ENCODE results near the gene HAGHL. TPM values are rescaled to one million over a fixed set of nuclear protein-coding genes. Genes with fewer than 3 reads are reported as not detected.

Gene HAGHL
- total and polyA plus RNA-seq, 4 donors: 7.4 to 51.1 (median 31.8) TPM

GRCh38 chr16:698911-699671 is 27.8 kb upstream of the HAGHL start:
- peaks cover 35% of the 10 kb centered on the region for H3K27me3 ChIP-seq (ENCODE audit: control insufficient read depth, insufficient read depth, low read length)
- H3K4me1 ChIP-seq (ENCODE audit: control insufficient read depth, insufficient read depth, low read length): peaks cover 58% of the 10 kb centered on the region
- H3K4me3 ChIP-seq (ENCODE audit: low read depth, low read length): no peak overlapping the region
- H3K9me3 ChIP-seq (ENCODE audit: control insufficient read depth, insufficient read depth, low read length): no peaks in the 10 kb centered on the region
- DNase-seq (ENCODE audit: low read depth in 4 of 6, low spot score in 6 of 6): no peak
- peaks cover 85% of the 10 kb centered on the region for H3K36me3 ChIP-seq (ENCODE audit: control insufficient read depth, insufficient read depth, low read length)
- no peak overlapping the region for H3K27ac ChIP-seq (ENCODE audit: low read depth, low read length)
- WGBS (ENCODE audit: insufficient coverage): 81% methylated on average over 17 of the region's 19 CpGs

- Histone ChIP-seq H3K27me3 (ENCODE audit: control insufficient read depth, insufficient read depth, low read length) (peaks cover 31% of the 10 kb centered on the region), H3K27ac (ENCODE audit: low read depth, low read length) (no peak overlapping the region)
- WGBS (ENCODE audit: insufficient coverage): 8% methylated on average over 76 of the region's 76 CpGs
Measured at GRCh38 chr16:700684-701584, 26.0 kb upstream of the HAGHL start.

GRCh38 chr16:702341-702740 is 24.6 kb upstream of the HAGHL start:
- Histone ChIP-seq H3K27ac (ENCODE audit: low read depth, low read length) (no peak overlapping the region), H3K36me3 (ENCODE audit: control insufficient read depth, insufficient read depth, low read length) (peaks cover 55% of the 10 kb centered on the region), H3K27me3 (ENCODE audit: control insufficient read depth, insufficient read depth, low read length) (peaks cover 40% of the 10 kb centered on the region), H3K4me3 (ENCODE audit: low read depth, low read length) (no peak overlapping the region), H3K4me1 (ENCODE audit: control insufficient read depth, insufficient read depth, low read length) (peaks cover 67% of the 10 kb centered on the region), H3K9me3 (ENCODE audit: control insufficient read depth, insufficient read depth, low read length) (no peaks in the 10 kb centered on the region)
- WGBS (ENCODE audit: insufficient coverage): 83% methylated on average over 19 of the region's 19 CpGs
- DNase-seq (ENCODE audit: low read depth in 4 of 6, low spot score in 6 of 6): no peak

More at GRCh38 chr16:700684-701584, 26.0 kb upstream of the HAGHL start:
- Histone ChIP-seq H3K9me3 (ENCODE audit: control insufficient read depth, insufficient read depth, low read length) (no peaks in the 10 kb centered on the region), H3K4me3 (ENCODE audit: low read depth, low read length) (no peak overlapping the region), H3K4me1 (ENCODE audit: control insufficient read depth, insufficient read depth, low read length) (peaks cover 54% of the 10 kb centered on the region), H3K36me3 (ENCODE audit: control insufficient read depth, insufficient read depth, low read length) (peaks cover 69% of the 10 kb centered on the region)
- no peak for DNase-seq (ENCODE audit: low read depth in 4 of 6, low spot score in 6 of 6)

GRCh38 chr16:703406-703805 is 23.5 kb upstream of the HAGHL start:
- DNase-seq (ENCODE audit: low read depth in 4 of 6, low spot score in 6 of 6): no peak
- Histone ChIP-seq H3K4me3 (ENCODE audit: low read depth, low read length) (no peak overlapping the region), H3K27me3 (ENCODE audit: control insufficient read depth, insufficient read depth, low read length) (peaks cover 45% of the 10 kb centered on the region), H3K27ac (ENCODE audit: low read depth, low read length) (no peak overlapping the region), H3K36me3 (ENCODE audit: control insufficient read depth, insufficient read depth, low read length) (peaks cover 48% of the 10 kb centered on the region), H3K9me3 (ENCODE audit: control insufficient read depth, insufficient read depth, low read length) (no peaks in the 10 kb centered on the region), H3K4me1 (ENCODE audit: control insufficient read depth, insufficient read depth, low read length) (peaks cover 76% of the 10 kb centered on the region)
- 83% methylated on average over 12 of the region's 12 CpGs for WGBS (ENCODE audit: insufficient coverage)

GRCh38 chr16:704047-704446 is 22.9 kb upstream of the HAGHL start:
- Histone ChIP-seq H3K36me3 (ENCODE audit: control insufficient read depth, insufficient read depth, low read length) (peaks cover 44% of the 10 kb centered on the region), H3K27ac (ENCODE audit: low read depth, low read length) (no peak overlapping the region), H3K9me3 (ENCODE audit: control insufficient read depth, insufficient read depth, low read length) (no peaks in the 10 kb centered on the region), H3K27me3 (ENCODE audit: control insufficient read depth, insufficient read depth, low read length) (peaks cover 45% of the 10 kb centered on the region), H3K4me1 (ENCODE audit: control insufficient read depth, insufficient read depth, low read length) (peaks cover 82% of the 10 kb centered on the region), H3K4me3 (ENCODE audit: low read depth, low read length) (no peak overlapping the region)
- 80% methylated on average over 7 of the region's 7 CpGs for WGBS (ENCODE audit: insufficient coverage)
- DNase-seq (ENCODE audit: low read depth in 4 of 6, low spot score in 6 of 6): no peak

- H3K27me3 ChIP-seq (ENCODE audit: control insufficient read depth, insufficient read depth, low read length): peaks cover 45% of the 10 kb centered on the region
- no peak overlapping the region for H3K27ac ChIP-seq (ENCODE audit: low read depth, low read length)
- H3K4me3 ChIP-seq (ENCODE audit: low read depth, low read length): peak overlapping the region; percentile 35
- H3K4me1 ChIP-seq (ENCODE audit: control insufficient read depth, insufficient read depth, low read length): peaks cover 88% of the 10 kb centered on the region
- WGBS (ENCODE audit: insufficient coverage): 7% methylated on average over 48 of the region's 50 CpGs
- H3K36me3 ChIP-seq (ENCODE audit: control insufficient read depth, insufficient read depth, low read length): peaks cover 38% of the 10 kb centered on the region
- H3K9me3 ChIP-seq (ENCODE audit: control insufficient read depth, insufficient read depth, low read length): no peaks in the 10 kb centered on the region
- no peak for DNase-seq (ENCODE audit: low read depth in 4 of 6, low spot score in 6 of 6)
Measured at GRCh38 chr16:704552-705380, 22.1 kb upstream of the HAGHL start.

GRCh38 chr16:705431-706188 is 21.3 kb upstream of the HAGHL start, which contains the start of gene FBXL16:
TSS of gene FBXL16 (minus strand) at chr16:705801. CDS start at chr16:697405, 8,396 bp downstream.
- Histone ChIP-seq H3K27me3 (ENCODE audit: control insufficient read depth, insufficient read depth, low read length) (peaks cover 38% of the 10 kb centered on the region), H3K4me1 (ENCODE audit: control insufficient read depth, insufficient read depth, low read length) (peaks cover 88% of the 10 kb centered on the region), H3K4me3 (ENCODE audit: low read depth, low read length) (peak within 1 kb of the TSS; percentile 35), H3K9me3 (ENCODE audit: control insufficient read depth, insufficient read depth, low read length) (no peaks in the 10 kb centered on the region), H3K36me3 (ENCODE audit: control insufficient read depth, insufficient read depth, low read length) (peaks cover 38% of the 10 kb centered on the region), H3K27ac (ENCODE audit: low read depth, low read length) (no peak within 1 kb of the TSS)
- under 1% methylated on average over 113 of the region's 115 CpGs for WGBS (ENCODE audit: insufficient coverage)
- peak in 4 of 6 donors; percentile 74 to 95 (median 87) for DNase-seq (ENCODE audit: low read depth in 4 of 6, low spot score in 6 of 6)

- WGBS (ENCODE audit: insufficient coverage): 5% methylated on average over 49 of the region's 49 CpGs
- DNase-seq (ENCODE audit: low read depth in 4 of 6, low spot score in 6 of 6): peak in 1 of 6 donors; percentile 61
- peaks cover 32% of the 10 kb centered on the region for H3K27me3 ChIP-seq (ENCODE audit: control insufficient read depth, insufficient read depth, low read length)
- H3K4me3 ChIP-seq (ENCODE audit: low read depth, low read length): peak overlapping the region; percentile 9
- H3K36me3 ChIP-seq (ENCODE audit: control insufficient read depth, insufficient read depth, low read length): peaks cover 33% of the 10 kb centered on the region
- H3K27ac ChIP-seq (ENCODE audit: low read depth, low read length): no peak overlapping the region
- H3K4me1 ChIP-seq (ENCODE audit: control insufficient read depth, insufficient read depth, low read length): peaks cover 89% of the 10 kb centered on the region
- no peaks in the 10 kb centered on the region for H3K9me3 ChIP-seq (ENCODE audit: control insufficient read depth, insufficient read depth, low read length)
Measured at GRCh38 chr16:706189-707061, 20.5 kb upstream of the HAGHL start.

All from spinal cord (tissue), 10 donors.